Mesendoderm (in vitro differentiated cells): ENCODE results near the gene CBL.
A peak's percentile ranks its signal among the peaks of the same experiment; 100 is the strongest.

Experiments
- DNase-seq: peaks from one replicate; pipeline ENCODE4 v3.0.0; 2013
- H2AK5ac ChIP-seq: 2 replicates; pipeline ENCODE4 v1.6.1; 2013; ENCODE audit warnings: low read length, inconsistent platforms
- H2BK120ac ChIP-seq: 2 replicates; pipeline ENCODE4 v1.6.1; 2013; ENCODE audit warnings: low read depth, mild to moderate bottlenecking, low read length, moderate library complexity, mixed read lengths
- H2BK15ac ChIP-seq: replicated peaks from 2 replicates; pipeline ENCODE4 v1.6.1; 2013; ENCODE audit warnings: low read depth, mild to moderate bottlenecking, moderate library complexity
- H2BK5ac ChIP-seq: 2 replicates; pipeline ENCODE4 v1.6.1; 2013; ENCODE audit warnings: low read length, inconsistent platforms
- H3K18ac ChIP-seq: 2 replicates; pipeline ENCODE4 v1.6.1; 2013; ENCODE audit warnings: mild to moderate bottlenecking, low read length, mixed read lengths
- H3K23ac ChIP-seq: one replicate; pipeline ENCODE4 v1.6.1; 2013; ENCODE audit warnings: low read length
- H3K27ac ChIP-seq: 2 replicates; pipeline ENCODE4 v1.5.1; 2013; ENCODE audit warnings: low read depth, mild to moderate bottlenecking, inconsistent platforms, low read length, moderate library complexity
- H3K27me3 ChIP-seq: 2 replicates; pipeline ENCODE4 v1.6.1; 2013; ENCODE audit warnings: low read length, control low read depth, mild to moderate bottlenecking, inconsistent platforms; ENCODE audit not compliant: insufficient read depth, poor library complexity
- H3K36me3 ChIP-seq: 2 replicates; pipeline ENCODE4 v1.6.1; 2013; ENCODE audit warnings: low read length, inconsistent platforms; ENCODE audit not compliant: control insufficient read depth, insufficient read depth
- H3K4ac ChIP-seq: one replicate; pipeline ENCODE4 v1.6.1; 2013; ENCODE audit warnings: low read depth, mild to moderate bottlenecking, low read length, moderate library complexity
- H3K4me1 ChIP-seq: 2 replicates; pipeline ENCODE4 v1.6.1; 2013; ENCODE audit warnings: low read depth, low read length, inconsistent platforms; ENCODE audit not compliant: control insufficient read depth
- H3K4me2 ChIP-seq: 2 replicates; pipeline ENCODE4 v1.6.1; 2013; ENCODE audit warnings: low read length
- H3K4me3 ChIP-seq: 2 replicates; pipeline ENCODE4 v1.5.1; 2013; ENCODE audit warnings: mild to moderate bottlenecking, low read length
- H3K56ac ChIP-seq: one replicate; pipeline ENCODE4 v1.6.1; 2013; ENCODE audit warnings: low read length
- H3K79me1 ChIP-seq: 2 replicates; pipeline ENCODE4 v1.6.1; 2013; ENCODE audit warnings: low read length, inconsistent platforms
- H3K79me2 ChIP-seq: 2 replicates; pipeline ENCODE4 v1.6.1; 2013; ENCODE audit warnings: mild to moderate bottlenecking, low read length; ENCODE audit not compliant: control insufficient read depth, insufficient read depth
- H3K9ac ChIP-seq: 2 replicates; pipeline ENCODE4 v1.6.1; 2013; ENCODE audit warnings: low read length, inconsistent platforms
- H4K5ac ChIP-seq: one replicate; pipeline ENCODE4 v1.6.1; 2013; ENCODE audit warnings: low read length
- H4K8ac ChIP-seq: one replicate; pipeline ENCODE4 v1.6.1; 2013; ENCODE audit warnings: low read depth, mild to moderate bottlenecking, control low read depth, low read length, moderate library complexity
- WGBS: extraction: QIAGEN DNeasy Blood & Tissue Kit; methylation state at CpG from one replicate; pipeline ENCODE4 v1.1.7; 2013; ENCODE audit warnings: low lambda C conversion rate, missing lambda C conversion rate; ENCODE audit not compliant: insufficient coverage; ENCODE audit errors: extremely low coverage; 5-methylcytosine and 5-hydroxymethylcytosine counted together

CBL gene

GRCh38 chr11:119266517-119267255 is 60.5 kb downstream of the CBL start:
- H3K56ac ChIP-seq, result no peak overlapping the region
- no peak overlapping the region for H3K4me3 ChIP-seq
- no peak overlapping the region for H3K4ac ChIP-seq
- no peak for DNase-seq
- H3K9ac ChIP-seq, result no peak overlapping the region
- H2BK5ac ChIP-seq, result no peak overlapping the region
- no peaks in the 10 kb centered on the region for H3K4me1 ChIP-seq
- H4K8ac ChIP-seq, result no peak overlapping the region
- no peak overlapping the region for H3K27ac ChIP-seq
- H3K18ac ChIP-seq, result no peak overlapping the region
- no peaks in the 10 kb centered on the region for H3K27me3 ChIP-seq
- H3K79me2 ChIP-seq, result peaks cover 8% of the 10 kb centered on the region
- no peak overlapping the region for H3K4me2 ChIP-seq
- no peak overlapping the region for H2BK15ac ChIP-seq
- H2BK120ac ChIP-seq, result no peak overlapping the region
- H2AK5ac ChIP-seq, result no peak overlapping the region
- no peak overlapping the region for H4K5ac ChIP-seq
- WGBS, result no CpG with 5 or more reads among the region's 7 CpGs
- H3K36me3 ChIP-seq, result no peaks in the 10 kb centered on the region
- peaks cover 10% of the 10 kb centered on the region for H3K79me1 ChIP-seq
- H3K23ac ChIP-seq, result no peak overlapping the region

GRCh38 chr11:119267645-119268044 is 61.5 kb downstream of the CBL start:
- no peak overlapping the region for H2AK5ac ChIP-seq
- no peak overlapping the region for H2BK120ac ChIP-seq
- H3K27me3 ChIP-seq, result no peaks in the 10 kb centered on the region
- H3K27ac ChIP-seq, result no peak overlapping the region
- no peak overlapping the region for H4K8ac ChIP-seq
- WGBS, result no CpG with 5 or more reads among the region's 5 CpGs
- H4K5ac ChIP-seq, result no peak overlapping the region
- no peak overlapping the region for H3K4ac ChIP-seq
- H3K79me2 ChIP-seq, result peaks cover 6% of the 10 kb centered on the region
- H3K4me3 ChIP-seq, result no peak overlapping the region
- no peak overlapping the region for H3K56ac ChIP-seq
- H3K4me2 ChIP-seq, result no peak overlapping the region
- no peak overlapping the region for H2BK15ac ChIP-seq
- no peak overlapping the region for H3K23ac ChIP-seq
- no peak for DNase-seq
- peaks cover 6% of the 10 kb centered on the region for H3K79me1 ChIP-seq
- H3K36me3 ChIP-seq, result no peaks in the 10 kb centered on the region
- H3K9ac ChIP-seq, result no peak overlapping the region
- no peaks in the 10 kb centered on the region for H3K4me1 ChIP-seq
- no peak overlapping the region for H3K18ac ChIP-seq
- no peak overlapping the region for H2BK5ac ChIP-seq

GRCh38 chr11:119273721-119274120 is 67.6 kb downstream of the CBL start:
- Histone ChIP-seq H3K4me3 (no peak overlapping the region), H3K23ac (no peak overlapping the region), H3K4me2 (no peak overlapping the region), H3K27ac (no peak overlapping the region), H2AK5ac (no peak overlapping the region), H3K79me1 (no peaks in the 10 kb centered on the region), H3K79me2 (no peaks in the 10 kb centered on the region), H3K18ac (no peak overlapping the region), H3K4ac (no peak overlapping the region), H3K9ac (no peak overlapping the region), H4K8ac (no peak overlapping the region), H2BK120ac (no peak overlapping the region), H3K4me1 (no peaks in the 10 kb centered on the region), H2BK5ac (no peak overlapping the region), H3K27me3 (no peaks in the 10 kb centered on the region), H4K5ac (no peak overlapping the region), H3K56ac (no peak overlapping the region), H2BK15ac (no peak overlapping the region), H3K36me3 (peaks cover 1% of the 10 kb centered on the region)
- WGBS, result no CpG with 5 or more reads among the region's 6 CpGs
- DNase-seq, result no peak

GRCh38 chr11:119277660-119278059 is 71.5 kb downstream of the CBL start:
- H4K8ac ChIP-seq, result no peak overlapping the region
- H2BK120ac ChIP-seq, result no peak overlapping the region
- H3K4me2 ChIP-seq, result no peak overlapping the region
- no peaks in the 10 kb centered on the region for H3K79me1 ChIP-seq
- no peak overlapping the region for H3K4ac ChIP-seq
- no CpG with 5 or more reads among the region's 1 CpG for WGBS
- no peak overlapping the region for H3K18ac ChIP-seq
- no peak overlapping the region for H3K23ac ChIP-seq
- H2BK5ac ChIP-seq, result no peak overlapping the region
- H3K4me3 ChIP-seq, result no peak overlapping the region
- no peak overlapping the region for H3K27ac ChIP-seq
- no peaks in the 10 kb centered on the region for H3K27me3 ChIP-seq
- H2BK15ac ChIP-seq, result no peak overlapping the region
- no peak for DNase-seq
- H3K9ac ChIP-seq, result no peak overlapping the region
- H3K36me3 ChIP-seq, result peaks cover 1% of the 10 kb centered on the region
- no peak overlapping the region for H3K56ac ChIP-seq
- H3K4me1 ChIP-seq, result no peaks in the 10 kb centered on the region
- H2AK5ac ChIP-seq, result no peak overlapping the region
- no peaks in the 10 kb centered on the region for H3K79me2 ChIP-seq
- H4K5ac ChIP-seq, result no peak overlapping the region

- Histone ChIP-seq H3K56ac (no peak overlapping the region), H2BK120ac (no peak overlapping the region), H3K4ac (no peak overlapping the region), H3K27ac (no peak overlapping the region), H2AK5ac (no peak overlapping the region), H3K79me1 (no peaks in the 10 kb centered on the region), H2BK5ac (no peak overlapping the region), H4K5ac (no peak overlapping the region), H2BK15ac (no peak overlapping the region), H3K4me2 (no peak overlapping the region), H3K4me1 (no peaks in the 10 kb centered on the region), H3K36me3 (peaks cover 6% of the 10 kb centered on the region), H3K79me2 (no peaks in the 10 kb centered on the region), H3K23ac (no peak overlapping the region), H3K18ac (no peak overlapping the region), H4K8ac (no peak overlapping the region), H3K4me3 (no peak overlapping the region), H3K27me3 (no peaks in the 10 kb centered on the region), H3K9ac (no peak overlapping the region)
- DNase-seq, result peak; percentile 37
- WGBS, result no CpG with 5 or more reads among the region's 7 CpGs
Observed at GRCh38 chr11:119282495-119282894, 76.4 kb downstream of the CBL start.
